GM12878 (cell line): ENCODE results near the gene SCRN2.

Source experiments
- CBX5 ChIP-seq: sonication (generic); IDR thresholded peaks from 2 replicates; pipeline ENCODE4 v1.6.1; 2016; ENCODE audit warnings: low read depth, moderate library complexity, mild to moderate bottlenecking, inconsistent platforms
- CTCF ChIP-seq, 3 experiments: IDR thresholded peaks in 2 of 3; conservative IDR thresholded peaks in 1 of 3; 2 replicates each; pipeline ENCODE4 v1.5.1; 2011; ENCODE audit warnings: low read depth in 3 of 3, low read length in 3 of 3, mild to moderate bottlenecking in 3 of 3, control low read depth in 2 of 3, moderate library complexity in 2 of 3, inconsistent platforms in 1 of 3, mixed read lengths in 1 of 3; ENCODE audit not compliant: control insufficient read depth in 2 of 3, insufficient read depth in 1 of 3; ENCODE audit errors: extremely low read depth in 1 of 3
- EZH2 ChIP-seq: IDR thresholded peaks from 2 replicates; pipeline ENCODE4 v1.6.1; 2012; ENCODE audit warnings: low read depth, mild to moderate bottlenecking, control low read depth, inconsistent platforms, low read length, borderline replicate concordance; ENCODE audit not compliant: control insufficient read depth
- HDAC2 ChIP-seq: fragments of 200-600 bp; sonication (generic); IDR thresholded peaks from 2 replicates; pipeline ENCODE4 v1.6.1; 2017
- NFXL1 ChIP-seq: fragments of 450-650 bp; IDR thresholded peaks from 2 replicates; pipeline ENCODE4 v1.6.1; 2017; ENCODE audit warnings: antibody characterized with exemption, mild to moderate bottlenecking, borderline replicate concordance
- POLR2A ChIP-seq: IDR thresholded peaks from 2 replicates; pipeline ENCODE4 v1.6.1; 2011; ENCODE audit warnings: low read depth, mild to moderate bottlenecking, low read length
- POLR2AphosphoS5 ChIP-seq: IDR thresholded peaks from 2 replicates; pipeline ENCODE4 v1.6.1; 2011; ENCODE audit warnings: mild to moderate bottlenecking, low read length, inconsistent platforms
- SUZ12 ChIP-seq: fragments of 200-600 bp; sonication (generic); IDR thresholded peaks from one replicate; pipeline ENCODE4 v1.6.1; 2018; ENCODE audit warnings: antibody characterized with exemption, mild to moderate bottlenecking; ENCODE audit not compliant: unreplicated experiment
- TBL1XR1 ChIP-seq: IDR thresholded peaks from 2 replicates; pipeline ENCODE4 v1.6.1; 2012; ENCODE audit warnings: low read depth, low read length, improper control_type of control experiment

GRCh38 chr17:47804461-47804860 lies 36.6 kb downstream of the SCRN2 start:
- no peak for TF ChIP-seq SUZ12
- TF ChIP-seq EZH2, result no peak
- TF ChIP-seq CBX5, result no peak
- TF ChIP-seq TBL1XR1, result no peak
- no peak for TF ChIP-seq CTCF (IDR thresholded peaks at IDR 0.05 in 2 of 3, conservative IDR thresholded peaks at IDR 0.05 in 1 of 3; ENCODE audit: control insufficient read depth in 2 of 3, extremely low read depth in 1 of 3, insufficient read depth in 1 of 3, low read depth in 3 of 3, low read length in 3 of 3)
- TF ChIP-seq HDAC2, result no peak
- no peak for TF ChIP-seq POLR2A
- TF ChIP-seq POLR2AphosphoS5, result no peak
- no peak for TF ChIP-seq NFXL1
